Hematopoietic multipotent progenitor cell treated with erythropoietin and hydrocortisone succinate and interleukin-3 and kit ligand, for 6 days (in vitro differentiated cells): ENCODE data around the gene ROBO2.
"Not testable (repeated sequence)": the region's sequence is repeated elsewhere in the genome, so short reads cannot be mapped to it uniquely, and the experiment has no call there.

Source experiments
- DNase-seq: peaks from one replicate; pipeline ENCODE4 v3.0.0-alpha.2; 2015

ROBO2 gene

DNA sequence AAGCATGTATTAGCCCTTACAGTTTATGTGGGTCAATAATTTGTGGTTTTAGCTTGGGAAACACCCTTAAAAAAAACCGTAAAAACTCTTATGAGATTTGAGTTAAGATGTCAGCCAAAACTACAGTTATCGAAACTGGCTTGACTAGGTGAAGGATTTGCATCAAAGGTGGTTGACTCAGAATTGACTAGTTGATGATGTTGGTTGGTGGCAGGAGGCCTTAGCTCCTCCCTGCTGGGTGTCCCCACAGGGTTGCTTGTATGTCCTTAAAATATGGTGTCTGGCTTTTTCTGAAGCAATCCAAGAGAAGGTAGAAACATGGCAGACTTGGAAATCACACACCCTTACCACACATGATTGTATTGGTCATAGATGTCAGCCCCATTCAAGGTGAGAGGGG, 305.1 kb downstream of the ROBO2 start:
- no peak for DNase-seq

DNA sequence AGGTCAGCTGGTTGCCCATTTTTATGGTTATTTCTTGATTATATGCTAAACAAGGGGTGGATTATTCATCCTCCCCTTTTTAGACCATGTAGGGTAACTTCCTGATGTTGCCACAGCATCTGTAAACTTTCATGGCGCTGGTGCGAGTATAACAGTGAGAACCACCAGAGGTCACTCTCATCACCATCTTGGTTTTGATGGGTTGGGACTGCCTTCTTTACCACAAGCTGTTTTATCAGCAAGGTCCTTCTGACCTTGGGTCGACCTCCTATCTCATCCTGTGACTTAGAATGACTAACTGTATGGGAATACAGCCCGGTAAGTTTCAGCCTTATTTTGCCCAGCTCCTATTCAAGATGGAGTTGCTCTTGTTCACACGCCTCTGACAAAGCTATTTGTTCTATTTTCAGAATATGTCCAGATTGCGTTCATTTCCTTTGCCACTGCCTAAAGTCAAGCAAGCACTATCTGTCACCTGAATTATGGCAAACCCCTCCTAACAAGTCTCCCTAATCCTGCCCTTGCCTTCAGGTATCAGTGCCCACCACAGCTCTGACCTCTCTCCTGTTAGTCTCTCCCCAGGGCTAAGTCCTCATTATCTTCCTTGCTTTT, 308.5 kb downstream of the ROBO2 start:
- peak; percentile 41 for DNase-seq

DNA sequence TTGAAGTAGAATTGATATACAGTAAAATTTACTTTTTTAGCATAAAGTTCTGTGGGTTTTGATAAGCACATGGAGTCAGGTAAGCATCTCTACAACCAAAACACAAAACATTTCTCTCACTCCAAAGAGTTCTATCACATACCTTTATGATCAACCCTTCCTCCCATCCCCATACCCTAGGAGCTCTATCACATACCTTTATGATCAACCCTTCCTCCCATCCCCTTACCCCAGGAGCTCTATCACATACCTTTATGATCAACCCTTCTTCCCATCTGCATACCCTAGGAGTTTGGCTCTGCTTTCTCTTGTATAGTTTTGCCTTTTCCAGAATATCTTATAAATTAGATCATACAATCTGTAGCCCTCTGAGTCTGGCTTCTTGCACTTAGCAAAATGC, 315.1 kb downstream of the ROBO2 start:
- no peak for DNase-seq

DNA sequence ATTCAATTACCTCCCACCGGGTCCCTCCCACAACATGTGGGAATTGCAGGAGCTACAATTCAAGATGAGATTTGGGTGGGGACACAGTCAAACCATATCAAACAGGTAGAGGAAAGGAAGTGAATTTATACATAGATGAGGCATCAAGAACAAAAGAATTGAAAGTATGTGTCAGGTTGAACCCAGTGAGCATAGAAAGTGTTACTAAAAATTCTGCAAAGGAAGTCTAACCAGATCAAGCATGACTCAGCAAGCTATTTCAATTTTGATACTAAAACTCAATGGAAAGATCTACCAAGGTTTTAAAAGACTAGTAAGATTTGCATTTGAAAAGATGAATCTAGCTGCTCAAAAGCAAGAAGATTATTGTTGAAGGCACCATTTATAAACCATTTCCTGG, 323.0 kb downstream of the ROBO2 start:
- no peak for DNase-seq

DNA sequence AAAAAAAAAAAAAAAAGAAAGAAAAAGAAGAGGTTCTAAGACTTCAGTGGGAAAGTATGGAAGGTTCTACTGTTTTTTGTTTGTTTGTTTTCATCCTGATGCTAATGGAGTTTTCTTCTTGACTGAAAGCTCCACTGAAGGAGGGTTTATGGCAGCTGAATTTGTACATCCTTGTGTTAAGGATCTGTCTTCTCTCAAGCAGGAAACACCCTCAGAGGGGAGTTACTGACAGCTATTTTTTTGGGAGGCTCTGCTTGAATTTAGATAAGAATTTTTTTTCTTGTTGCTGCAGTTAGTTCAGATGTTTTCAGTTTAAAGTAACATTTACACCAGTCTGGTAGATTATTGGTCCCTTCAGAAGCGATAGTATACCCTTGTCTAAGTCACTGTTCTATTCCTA, 325.3 kb downstream of the ROBO2 start:
- no peak for DNase-seq

DNA sequence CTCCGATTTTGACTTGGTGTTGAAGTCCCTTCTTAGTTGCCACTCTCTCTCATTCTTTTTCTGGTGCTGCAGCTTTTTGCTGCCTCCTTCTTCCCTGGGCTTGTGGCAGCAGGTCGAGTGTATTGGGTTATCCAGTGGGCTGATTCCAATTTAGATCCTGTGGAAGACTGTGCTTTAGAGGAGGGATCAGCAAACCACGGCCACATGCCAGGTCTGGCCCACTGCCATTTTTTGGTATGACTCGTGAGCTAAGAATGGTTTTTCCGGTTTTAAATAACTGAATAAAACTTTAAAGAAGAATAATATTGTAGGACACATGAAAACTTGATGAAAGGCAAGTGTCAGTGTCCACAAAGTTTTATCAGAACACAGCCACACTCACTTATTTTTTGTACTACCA, 330.5 kb downstream of the ROBO2 start:
- no peak for DNase-seq

DNA sequence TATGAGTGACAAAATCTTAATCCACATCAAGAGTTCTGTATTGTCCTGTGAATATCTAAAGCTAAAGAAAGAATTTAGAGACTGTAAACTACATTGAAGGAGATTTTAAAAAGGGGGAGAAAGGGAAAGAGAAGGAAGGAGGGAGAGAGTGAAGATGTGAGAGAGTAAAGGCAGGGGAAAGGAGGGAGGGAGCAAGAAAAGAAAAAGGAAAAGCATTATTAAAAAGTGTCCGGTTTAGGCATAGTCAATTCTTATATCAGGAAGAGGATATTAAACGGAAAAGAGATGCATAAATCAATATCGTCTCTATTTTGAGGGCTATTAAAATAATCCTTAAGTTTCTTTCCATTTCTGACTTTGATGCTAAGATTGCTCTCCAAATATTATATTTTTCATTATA, 332.1 kb downstream of the ROBO2 start:
- no peak for DNase-seq

DNA sequence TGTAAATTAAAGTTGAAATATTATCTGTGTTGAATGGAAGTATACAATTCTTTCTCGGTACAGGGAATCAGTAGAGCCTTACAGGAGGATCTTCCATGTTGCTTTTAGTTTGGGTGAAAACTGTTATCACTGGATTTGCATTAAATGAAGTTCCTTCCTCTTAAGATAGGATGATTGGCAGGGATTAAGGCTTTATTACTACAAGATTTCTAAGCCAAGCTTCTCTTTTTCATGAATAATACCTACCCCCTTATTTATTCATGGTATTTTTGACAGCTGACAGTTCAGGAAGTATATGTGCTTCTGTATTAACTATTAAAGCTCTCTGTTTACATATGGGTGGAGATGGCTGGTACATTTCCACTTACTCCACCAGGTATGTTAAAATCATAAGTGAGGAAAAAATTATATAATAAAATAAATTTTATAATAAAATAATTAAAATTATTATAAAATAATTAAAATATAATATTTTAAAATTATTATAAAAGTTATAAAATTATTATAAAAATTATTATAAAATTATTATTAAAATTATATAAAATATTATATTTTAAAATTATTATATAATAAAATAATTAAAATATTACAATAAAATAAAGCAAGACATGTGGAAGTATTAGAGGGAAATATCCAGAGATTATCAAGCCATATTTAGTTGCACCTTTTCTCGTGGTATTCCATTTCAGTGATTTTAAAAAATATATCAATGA, 332.9 kb downstream of the ROBO2 start:
- DNase-seq: no peak

DNA sequence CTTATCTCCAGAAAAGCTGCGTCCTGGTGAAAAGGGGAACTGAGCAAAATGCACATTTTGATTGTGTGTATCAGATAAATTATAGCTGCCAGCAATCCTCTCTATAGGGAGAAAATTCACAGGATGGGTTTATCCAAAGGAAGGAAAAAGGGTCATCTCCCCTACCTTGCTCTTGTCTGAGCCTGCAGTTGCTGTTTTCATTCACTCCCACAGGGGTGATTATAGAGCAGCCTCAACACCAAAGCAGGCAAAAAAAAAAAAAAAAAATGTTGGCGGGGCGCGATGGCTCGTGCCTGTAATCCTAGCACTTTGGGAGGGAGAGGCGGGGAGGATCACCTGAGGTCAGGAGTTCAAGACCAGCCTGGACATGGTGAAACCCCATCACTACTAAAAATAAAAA, 333.7 kb downstream of the ROBO2 start:
- DNase-seq: no peak

DNA sequence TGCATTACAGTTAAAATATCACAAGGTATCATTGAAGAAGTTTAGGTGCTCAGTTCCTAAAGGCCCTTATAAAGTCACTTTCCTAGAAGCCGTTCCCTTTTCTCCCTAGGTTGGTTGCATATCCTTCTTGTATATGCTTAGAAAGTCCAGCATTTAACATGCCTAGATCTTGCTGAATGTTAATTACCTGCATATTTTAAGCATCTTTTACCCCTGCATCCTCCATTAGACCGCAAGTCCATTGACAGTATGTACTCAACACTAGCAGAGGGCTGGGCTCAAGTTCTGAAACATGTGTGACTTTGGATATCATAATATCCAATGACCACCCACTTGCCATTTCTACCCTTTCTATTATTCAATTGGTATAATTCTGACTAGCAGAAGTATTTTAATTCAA, 336.6 kb downstream of the ROBO2 start:
- DNase-seq: no peak

DNA sequence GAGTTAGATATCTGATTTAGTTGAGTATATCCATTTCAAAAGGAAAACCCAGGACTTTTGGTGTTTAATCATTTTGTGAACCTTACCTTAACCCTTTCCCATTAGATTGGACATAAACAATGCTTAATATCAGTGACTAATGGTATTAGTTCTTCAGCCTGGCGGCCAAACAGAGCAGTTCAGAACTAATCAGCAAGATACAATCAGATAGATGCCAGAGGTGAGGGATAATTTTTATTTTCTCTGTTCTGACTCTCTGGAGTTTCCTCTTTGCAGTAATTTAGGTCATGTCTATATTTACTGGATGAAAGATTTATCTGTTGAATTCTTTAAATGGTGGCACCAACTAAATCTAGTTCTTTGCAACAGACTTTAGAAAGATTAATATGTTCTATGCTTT, 337.8 kb downstream of the ROBO2 start:
- no peak for DNase-seq

DNA sequence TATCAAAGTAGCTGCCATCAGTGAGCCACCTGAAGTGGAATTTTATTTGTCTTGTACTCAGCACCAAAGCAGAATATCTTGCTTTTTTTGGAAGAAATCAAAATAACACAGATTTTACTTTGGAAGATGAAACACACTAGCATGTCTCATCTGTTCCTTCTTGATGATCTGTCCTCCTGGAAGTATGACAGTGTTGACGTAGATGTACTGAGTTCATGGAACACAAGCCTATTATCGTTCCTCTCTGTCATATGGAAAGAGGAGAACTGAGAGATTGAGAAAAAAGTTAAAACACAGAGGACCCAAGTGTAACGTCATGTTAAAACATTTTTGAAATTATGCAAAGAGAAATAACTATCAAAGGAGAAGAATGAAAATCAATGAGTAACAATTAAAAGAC, 340.2 kb downstream of the ROBO2 start:
- no peak for DNase-seq

DNA sequence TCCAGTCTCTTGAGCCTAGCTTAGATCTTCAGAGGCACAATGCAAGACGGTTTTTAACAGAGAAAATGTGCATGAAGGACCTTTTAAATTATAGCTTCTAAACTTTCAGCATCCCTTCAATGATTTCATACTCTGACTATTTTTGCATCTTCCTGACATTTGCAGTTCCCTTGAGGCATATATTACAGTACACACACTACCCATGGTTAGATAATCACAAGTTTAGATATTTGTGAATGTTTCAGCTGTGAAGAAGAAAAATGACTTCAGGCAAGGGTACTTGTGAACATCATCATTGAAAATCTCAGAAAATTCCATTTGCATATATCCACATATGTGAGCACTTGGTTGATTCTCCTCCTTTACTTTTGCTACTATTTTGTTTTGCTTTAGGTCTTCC, 341.5 kb downstream of the ROBO2 start:
- DNase-seq: no peak

DNA sequence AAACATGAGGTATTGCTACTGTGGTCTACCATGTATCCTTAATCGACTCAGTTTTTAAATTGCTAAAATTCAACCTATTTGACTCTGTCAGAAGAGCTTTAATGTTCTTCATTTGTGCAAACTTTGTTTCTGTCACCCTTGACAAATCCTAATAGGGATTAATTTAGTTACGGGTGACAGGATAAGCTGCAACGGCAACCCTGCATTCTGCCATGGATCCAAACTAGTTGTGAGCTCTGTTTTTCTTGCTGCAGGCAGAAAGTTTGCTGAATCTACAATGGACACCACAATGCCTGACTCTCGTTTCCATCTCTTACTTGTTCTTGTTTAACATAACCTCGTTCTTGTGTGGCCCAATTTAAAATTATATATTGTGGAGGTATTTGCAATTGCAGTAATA, 352.3 kb downstream of the ROBO2 start:
- no peak for DNase-seq

DNA sequence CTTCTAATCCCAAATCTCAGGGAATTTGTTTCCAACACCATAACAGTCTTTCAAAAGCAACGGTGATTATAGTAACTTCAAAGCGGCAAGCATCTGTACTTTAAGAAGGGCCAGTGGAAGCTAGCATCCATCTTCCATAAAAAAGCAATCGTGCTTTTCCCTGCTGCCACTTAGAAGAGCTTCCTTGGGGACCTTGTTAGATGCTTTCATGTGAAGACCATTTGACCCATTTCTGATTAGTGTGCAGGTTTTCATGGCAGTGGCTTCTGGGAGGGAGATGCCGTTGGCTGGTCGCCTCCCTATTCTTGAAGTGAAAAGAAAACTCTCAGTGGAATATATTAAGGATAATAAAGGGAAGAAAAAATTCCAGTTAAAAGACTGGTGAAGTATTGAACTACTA, 354.1 kb downstream of the ROBO2 start:
- DNase-seq: no peak

DNA sequence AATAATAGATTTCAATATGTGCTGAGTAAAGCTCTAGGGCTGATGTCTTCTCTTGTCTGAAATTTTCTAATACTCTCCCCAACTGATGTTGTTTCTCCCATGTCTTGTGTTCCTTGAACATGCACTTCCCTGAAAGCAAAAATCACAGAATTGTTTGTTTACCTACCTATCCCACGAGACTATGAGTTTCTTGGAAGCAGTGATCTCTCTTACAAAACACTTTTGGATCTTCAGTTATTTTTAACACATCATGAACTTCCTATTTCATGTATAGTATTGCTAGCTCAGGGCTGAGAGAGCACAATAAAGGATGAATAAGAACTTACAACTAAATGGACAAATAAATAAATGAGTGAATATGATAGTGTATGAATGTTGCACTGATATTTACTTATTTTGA, 365.0 kb downstream of the ROBO2 start:
- DNase-seq: no peak

DNA sequence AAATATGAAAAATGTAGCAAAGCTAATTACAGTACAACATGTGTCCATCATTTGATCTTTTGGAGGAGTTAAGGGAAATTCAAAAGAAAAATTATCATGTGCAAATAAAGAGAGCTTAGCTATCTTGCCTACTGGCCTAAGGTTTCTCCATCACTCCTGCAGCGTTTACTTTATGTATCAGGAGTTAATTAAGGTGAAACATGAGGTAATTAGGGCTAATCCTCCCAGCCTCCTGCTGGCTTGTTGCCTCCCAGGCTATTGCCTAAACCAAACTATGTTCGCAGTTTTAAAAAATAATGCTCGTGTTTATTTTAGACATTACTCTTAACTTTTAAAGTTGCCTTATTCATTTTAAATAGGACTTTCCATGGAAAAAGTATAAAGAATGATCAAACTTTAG, 367.5 kb downstream of the ROBO2 start:
- no peak for DNase-seq

DNA sequence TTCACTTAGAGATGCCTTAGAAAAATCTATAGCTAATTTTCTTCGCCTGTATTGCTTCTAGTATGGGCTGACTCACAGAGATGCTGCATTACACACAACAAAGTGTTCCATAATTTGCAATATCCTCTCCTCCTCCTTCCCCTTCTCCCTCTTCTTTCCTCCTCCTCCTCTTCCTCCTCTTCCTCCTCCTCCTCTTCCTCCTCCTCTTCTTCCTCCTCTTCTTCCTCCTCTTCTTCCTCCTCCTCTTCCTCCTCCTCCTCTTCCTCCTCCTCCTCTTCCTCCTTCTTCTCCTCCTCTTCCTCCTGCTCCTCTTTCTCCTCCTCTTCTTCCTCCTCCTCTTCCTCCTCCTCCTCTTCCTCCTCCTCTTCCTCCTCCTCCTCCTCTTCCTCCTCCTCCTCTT, 370.4 kb downstream of the ROBO2 start:
- not testable (repeated sequence) for DNase-seq

DNA sequence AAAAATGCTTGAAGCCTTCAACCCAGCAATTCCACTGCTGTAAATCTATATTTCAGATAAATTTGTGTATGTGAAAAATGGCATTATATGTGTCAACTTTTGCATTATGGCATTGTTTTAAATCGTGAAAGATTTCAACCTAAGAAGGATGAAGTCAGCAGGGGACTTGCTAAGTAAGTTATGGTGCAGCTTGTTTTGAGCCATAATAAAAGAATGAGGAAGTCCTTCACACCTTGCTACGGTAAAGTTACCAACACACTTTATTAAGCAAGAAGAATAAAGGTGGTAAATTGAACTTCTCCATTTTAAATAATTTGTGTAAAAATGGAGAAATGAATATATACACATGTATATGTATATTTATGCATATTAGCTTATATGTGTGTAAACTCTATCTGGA, 371.4 kb downstream of the ROBO2 start:
- DNase-seq: no peak

DNA sequence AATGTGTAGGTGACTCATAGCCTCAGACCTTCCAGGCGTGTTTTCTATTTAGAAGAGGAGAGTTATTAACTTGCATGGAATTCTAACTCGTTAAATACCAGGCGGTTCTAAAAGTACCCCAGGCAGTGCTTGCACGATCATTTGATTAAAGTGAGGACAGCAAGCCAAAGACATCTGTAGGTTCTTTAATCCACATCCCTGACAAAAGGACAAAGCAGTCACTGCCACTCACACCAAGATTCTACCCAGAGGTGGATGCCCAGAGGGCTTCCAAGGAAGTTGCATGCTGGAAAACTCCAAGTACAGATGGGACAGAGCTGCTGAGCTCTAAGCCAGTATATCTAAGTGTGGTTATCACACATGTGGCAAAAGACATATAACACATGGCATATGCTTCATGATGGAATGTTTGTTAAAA, 372.1 kb downstream of the ROBO2 start:
- DNase-seq: no peak

DNA sequence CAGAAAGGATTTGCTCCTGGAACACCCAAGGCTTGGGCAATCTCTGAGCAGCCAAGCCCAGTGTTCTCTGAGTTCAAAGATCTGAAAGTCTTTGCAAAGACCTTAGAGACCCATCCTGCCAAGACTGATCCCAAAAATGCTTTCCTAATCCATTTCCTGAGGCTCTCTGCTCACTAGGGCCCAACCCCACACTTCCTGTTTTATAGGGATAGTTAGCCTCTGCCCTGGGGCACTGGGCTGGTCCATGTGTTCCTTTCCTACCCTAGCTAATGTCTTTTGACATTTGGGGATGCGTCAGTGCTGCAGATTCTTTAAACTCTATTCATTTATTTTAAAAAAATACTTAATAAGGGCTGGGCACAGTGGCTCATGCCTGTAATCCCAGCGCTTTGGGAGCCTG, 372.7 kb downstream of the ROBO2 start:
- no peak for DNase-seq

DNA sequence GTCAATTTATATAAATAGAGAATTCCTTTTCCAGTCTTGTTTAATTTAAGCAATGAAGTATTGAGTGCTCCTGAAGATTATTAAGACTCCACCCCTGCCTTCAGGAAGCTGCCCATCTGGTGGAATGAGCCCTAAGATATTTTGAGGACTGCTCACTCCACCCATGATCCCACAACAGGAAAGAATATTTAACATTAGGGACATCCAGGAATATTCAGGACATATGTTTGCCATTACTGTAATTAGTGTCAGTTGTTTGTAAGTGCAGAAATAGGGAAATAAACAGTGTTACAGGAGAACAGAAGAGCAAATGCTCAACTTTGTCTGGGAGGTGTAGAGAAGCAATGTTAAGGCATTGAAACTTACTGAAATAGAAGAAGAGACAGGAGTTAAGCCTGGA, 375.0 kb downstream of the ROBO2 start:
- no peak for DNase-seq

DNA sequence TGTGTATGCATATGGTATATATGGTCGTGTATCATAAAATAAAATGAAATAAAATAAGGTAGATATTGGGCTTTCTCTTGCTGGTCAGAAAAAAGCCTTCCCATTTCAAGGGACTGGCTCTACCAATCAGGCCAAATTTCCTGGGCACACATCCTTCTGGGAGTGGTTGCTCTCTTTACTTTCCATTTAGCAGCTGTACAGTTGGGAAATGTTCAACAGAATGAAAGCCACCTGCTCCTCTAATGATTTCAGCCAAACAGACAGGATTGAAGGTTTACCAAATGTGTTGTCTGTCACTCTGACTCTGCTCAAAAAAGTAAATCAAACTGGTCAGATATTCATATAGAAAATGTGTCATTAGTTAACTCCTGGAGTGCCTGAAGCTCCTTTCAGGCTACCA, 380.4 kb downstream of the ROBO2 start:
- no peak for DNase-seq

DNA sequence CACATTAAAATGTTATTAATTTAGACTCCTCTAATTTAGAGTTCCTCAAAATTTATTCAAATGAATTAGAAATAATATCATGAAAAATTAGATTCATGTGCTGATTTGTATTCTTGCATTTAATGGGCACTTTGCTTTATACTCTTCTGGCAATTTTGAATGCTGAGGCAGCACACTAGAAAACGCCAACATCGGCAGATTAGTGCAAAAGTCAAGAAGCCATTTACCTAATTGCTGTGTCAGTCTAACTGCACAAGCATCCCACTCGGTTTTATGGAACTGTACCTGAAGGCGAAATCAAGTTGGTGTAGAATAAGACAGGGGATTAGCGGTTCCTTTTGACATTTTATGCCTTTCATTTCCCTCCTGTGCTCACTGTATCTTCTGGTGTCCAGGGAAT, 382.0 kb downstream of the ROBO2 start:
- DNase-seq: no peak

DNA sequence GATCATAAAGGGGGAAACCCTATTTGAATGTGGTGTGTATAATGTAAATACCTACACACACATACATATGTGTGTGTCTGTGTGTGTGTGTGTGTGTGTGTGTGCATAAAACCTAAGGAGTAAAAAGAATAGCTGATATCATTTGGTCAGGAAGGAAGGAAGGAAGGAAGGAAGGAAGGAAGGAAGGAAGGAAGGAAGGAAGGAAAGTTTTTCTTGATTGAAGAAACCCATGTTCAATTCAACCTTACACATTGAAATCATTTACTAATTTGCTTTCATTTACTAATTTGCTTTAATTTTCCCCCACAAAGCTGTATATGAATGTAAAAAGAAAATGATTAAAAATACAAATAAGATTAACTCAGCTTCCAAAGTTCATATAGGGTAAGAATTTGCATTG, 386.6 kb downstream of the ROBO2 start:
- DNase-seq: no peak
